ENCODE measurements around the gene COL4A1. TPM values are rescaled to one million over a fixed set of nuclear protein-coding genes. Genes with fewer than 3 reads are reported as not detected.

COL4A1 gene
- total and polyA plus RNA-seq, 2 experiments from 2014 or later: 184 to 519 TPM

DNA sequence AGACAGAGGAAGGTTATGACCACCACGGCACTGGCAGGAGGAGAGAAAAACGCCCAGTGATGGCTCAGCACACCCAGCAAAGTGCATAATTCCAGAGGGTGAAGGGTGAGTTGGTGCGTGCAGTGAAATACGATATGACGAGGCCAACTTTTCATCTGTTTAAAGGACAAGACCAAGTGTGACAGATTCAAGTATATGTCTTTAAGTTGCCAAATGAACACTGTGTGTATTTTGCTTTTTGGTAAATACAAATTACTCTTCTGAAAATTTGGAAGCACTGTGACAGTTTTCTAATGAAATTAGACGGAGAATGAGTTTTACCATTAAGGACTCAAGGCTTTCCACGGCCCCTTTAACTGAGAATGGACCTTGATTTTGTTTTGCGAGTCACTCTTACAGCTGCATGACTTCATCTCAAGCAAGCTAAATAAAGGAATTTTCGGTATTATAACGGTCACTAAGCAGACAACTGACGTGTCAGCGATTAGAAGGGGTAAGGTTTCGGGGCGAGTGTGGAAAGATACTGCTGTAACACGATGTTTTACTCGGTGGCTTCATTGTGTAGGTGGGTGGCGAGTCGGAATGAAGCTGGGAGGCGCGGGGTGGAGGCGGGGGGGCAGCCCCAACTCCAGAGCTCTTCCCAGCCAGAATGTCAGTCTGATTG lies 23.0 kb upstream of the COL4A1 start:
- Histone ChIP-seq H3F3A (ENCODE audit: insufficient read depth) (peaks cover 53% of the 10 kb centered on the region), H3K9me2 (ENCODE audit: insufficient read depth) (no peaks in the 10 kb centered on the region), H4K20me1 (ENCODE audit: insufficient read depth) (no peaks in the 10 kb centered on the region), H3K79me2 (ENCODE audit: insufficient read depth) (peaks cover 57% of the 10 kb centered on the region), H3K9ac (peak overlapping the region; percentile 47), H2AFZ (no peak overlapping the region), H3K27me3 (replicated peaks; ENCODE audit: insufficient read depth) (no peaks in the 10 kb centered on the region), H3K4me2 (ENCODE audit: unreplicated experiment) (no peak overlapping the region), H3K4me1 (ENCODE audit: insufficient read depth) (peaks cover 54% of the 10 kb centered on the region), H3K4me3 (no peak overlapping the region), H3K9me3 (ENCODE audit: low read depth) (no peaks in the 10 kb centered on the region), H3K36me3 (ENCODE audit: low read depth) (no peaks in the 10 kb centered on the region), H3K27ac (peak overlapping the region; percentile 82)
- TF ChIP-seq EZH2phosphoT487 (IDR thresholded peaks at IDR 0.05; ENCODE audit: insufficient read depth, low read depth): no peak
- TF ChIP-seq EZH2 (IDR thresholded peaks at IDR 0.05; ENCODE audit: insufficient read depth, poor library complexity, severe bottlenecking): no peak
- 70 to 71% methylated on average over 21 of the region's 21 CpGs for WGBS, 2 experiments (ENCODE audit: low coverage in 1 of 2, low lambda C conversion rate in 2 of 2, missing lambda C conversion rate in 2 of 2)
- in situ Hi-C loops (cut with MboI): no loop called here
- peak; percentile 59 for DNase-seq

- 92 to 93% methylated on average over 6 of the region's 6 CpGs for WGBS, 2 experiments (ENCODE audit: low coverage in 1 of 2, low lambda C conversion rate in 2 of 2, missing lambda C conversion rate in 2 of 2)
- Histone ChIP-seq H3K27me3 (replicated peaks; ENCODE audit: insufficient read depth) (no peaks in the 10 kb centered on the region), H3K9me2 (ENCODE audit: insufficient read depth) (no peaks in the 10 kb centered on the region), H3F3A (ENCODE audit: insufficient read depth) (peaks cover 55% of the 10 kb centered on the region), H3K4me2 (ENCODE audit: unreplicated experiment) (no peak overlapping the region), H3K9ac (no peak overlapping the region), H3K9me3 (ENCODE audit: low read depth) (no peaks in the 10 kb centered on the region), H4K20me1 (ENCODE audit: insufficient read depth) (no peaks in the 10 kb centered on the region), H3K4me1 (ENCODE audit: insufficient read depth) (peaks cover 55% of the 10 kb centered on the region), H2AFZ (no peak overlapping the region), H3K27ac (no peak overlapping the region), H3K36me3 (ENCODE audit: low read depth) (no peaks in the 10 kb centered on the region), H3K79me2 (ENCODE audit: insufficient read depth) (peaks cover 64% of the 10 kb centered on the region), H3K4me3 (no peak overlapping the region)
- in situ Hi-C loops (cut with MboI): no loop called here
- DNase-seq: no peak
- TF ChIP-seq EZH2 (IDR thresholded peaks at IDR 0.05; ENCODE audit: insufficient read depth, poor library complexity, severe bottlenecking): no peak
- no peak for TF ChIP-seq EZH2phosphoT487 (IDR thresholded peaks at IDR 0.05; ENCODE audit: insufficient read depth, low read depth)
These were observed 22.3 kb upstream of the COL4A1 start for GRCh38 chr13:110329258-110329657.

DNA sequence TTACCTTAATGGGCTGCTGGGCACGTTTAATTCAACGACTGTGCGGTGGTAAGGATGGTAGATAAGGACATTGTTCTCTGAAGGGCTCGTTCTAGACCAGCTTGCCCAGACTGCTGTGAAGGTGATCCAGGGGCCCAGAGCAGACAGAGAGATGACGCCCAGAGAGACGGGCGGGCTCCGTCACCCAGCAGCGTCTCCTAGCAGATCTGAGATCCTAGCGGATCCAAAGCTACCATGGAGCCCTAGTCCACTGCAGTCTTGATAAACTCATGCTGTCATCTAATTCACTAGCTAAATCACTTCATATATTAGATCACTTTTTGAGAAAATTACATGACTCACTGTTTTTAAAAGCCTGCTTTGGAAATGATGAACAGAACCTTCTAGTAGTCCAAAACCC lies 21.6 kb upstream of the COL4A1 start:
- DNase-seq: peak; percentile 58
- H3K9me3 ChIP-seq (ENCODE audit: low read depth): no peaks in the 10 kb centered on the region
- H3K27ac ChIP-seq: no peak overlapping the region
- H2AFZ ChIP-seq: no peak overlapping the region
- H3K9ac ChIP-seq: no peak overlapping the region
- no peaks in the 10 kb centered on the region for H3K27me3 ChIP-seq (replicated peaks; ENCODE audit: insufficient read depth)
- H3K4me1 ChIP-seq (ENCODE audit: insufficient read depth): peaks cover 62% of the 10 kb centered on the region
- no peaks in the 10 kb centered on the region for H3K36me3 ChIP-seq (ENCODE audit: low read depth)
- H3K4me3 ChIP-seq: no peak overlapping the region
- no peak for TF ChIP-seq EZH2 (IDR thresholded peaks at IDR 0.05; ENCODE audit: insufficient read depth, poor library complexity, severe bottlenecking)
- no peak for TF ChIP-seq EZH2phosphoT487 (IDR thresholded peaks at IDR 0.05; ENCODE audit: insufficient read depth, low read depth)
- peaks cover 63% of the 10 kb centered on the region for H3K79me2 ChIP-seq (ENCODE audit: insufficient read depth)
- H4K20me1 ChIP-seq (ENCODE audit: insufficient read depth): no peaks in the 10 kb centered on the region
- H3K4me2 ChIP-seq (ENCODE audit: unreplicated experiment): peak overlapping the region; percentile 8
- H3F3A ChIP-seq (ENCODE audit: insufficient read depth): peaks cover 61% of the 10 kb centered on the region
- 89 to 95% methylated on average over 10 of the region's 10 CpGs for WGBS, 2 experiments (ENCODE audit: low coverage in 1 of 2, low lambda C conversion rate in 2 of 2, missing lambda C conversion rate in 2 of 2)
- H3K9me2 ChIP-seq (ENCODE audit: insufficient read depth): no peaks in the 10 kb centered on the region
- in situ Hi-C loops (cut with MboI): no loop called here

DNA sequence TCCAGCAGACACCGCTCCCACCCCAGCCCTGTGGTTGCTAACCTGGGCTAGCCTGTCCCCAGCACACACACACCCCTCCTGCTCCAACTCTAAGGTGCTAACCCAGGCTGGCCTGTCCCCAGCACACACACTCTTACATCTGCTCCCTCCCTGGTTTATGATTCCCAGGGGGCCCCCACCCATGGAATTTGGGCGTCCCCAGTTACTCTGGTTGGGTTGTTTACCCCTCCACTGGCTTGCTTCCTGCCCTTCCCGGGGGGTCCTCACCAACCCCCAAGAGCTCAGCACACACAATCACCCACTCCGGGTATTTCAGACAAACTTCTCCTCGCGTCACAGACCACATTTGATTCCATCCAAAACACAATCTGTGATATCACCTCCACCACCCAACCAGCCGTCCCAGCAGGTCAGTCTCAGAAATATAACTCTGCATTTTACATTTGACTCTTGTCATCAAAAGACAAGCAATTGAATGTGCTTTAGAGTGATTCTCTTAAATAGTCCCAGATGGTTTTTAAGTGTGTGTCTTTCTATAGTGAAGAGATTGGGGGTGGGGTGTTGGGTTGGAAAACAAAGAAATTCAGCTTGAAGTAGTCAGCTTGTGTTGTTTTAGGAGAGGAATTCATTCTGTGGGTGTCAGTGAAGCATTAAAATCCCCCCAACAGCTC lies 20.2 kb upstream of the COL4A1 start:
- H3K9me3 ChIP-seq (ENCODE audit: low read depth): no peaks in the 10 kb centered on the region
- H3K27ac ChIP-seq: peak overlapping the region; percentile 46
- H3K4me3 ChIP-seq: no peak overlapping the region
- H3F3A ChIP-seq (ENCODE audit: insufficient read depth): peaks cover 60% of the 10 kb centered on the region
- in situ Hi-C loops (cut with MboI): no loop called here
- peaks cover 57% of the 10 kb centered on the region for H3K79me2 ChIP-seq (ENCODE audit: insufficient read depth)
- peaks cover 71% of the 10 kb centered on the region for H3K4me1 ChIP-seq (ENCODE audit: insufficient read depth)
- no peak overlapping the region for H2AFZ ChIP-seq
- H4K20me1 ChIP-seq (ENCODE audit: insufficient read depth): no peaks in the 10 kb centered on the region
- H3K36me3 ChIP-seq (ENCODE audit: low read depth): no peaks in the 10 kb centered on the region
- peak; percentile 57 for DNase-seq
- peak overlapping the region; percentile 53 for H3K4me2 ChIP-seq (ENCODE audit: unreplicated experiment)
- H3K9me2 ChIP-seq (ENCODE audit: insufficient read depth): no peaks in the 10 kb centered on the region
- WGBS, 2 experiments (ENCODE audit: low coverage in 1 of 2, low lambda C conversion rate in 2 of 2, missing lambda C conversion rate in 2 of 2): 39 to 40% methylated on average over 7 of the region's 7 CpGs
- H3K9ac ChIP-seq: no peak overlapping the region; the same call in 1 of the 2 replicates
- TF ChIP-seq EZH2 (IDR thresholded peaks at IDR 0.05; ENCODE audit: insufficient read depth, poor library complexity, severe bottlenecking) (no peak), EZH2phosphoT487 (IDR thresholded peaks at IDR 0.05; ENCODE audit: insufficient read depth, low read depth) (no peak)
- H3K27me3 ChIP-seq (replicated peaks; ENCODE audit: insufficient read depth): no peaks in the 10 kb centered on the region

All from GM23248 (cell line).